ENCODE results near the gene BUB1.
"Not testable (repeated sequence)": the region's sequence is repeated elsewhere in the genome, so short reads cannot be mapped to it uniquely, and the experiment has no call there.

The BUB1 gene

GRCh38 chr2:110602139-110602538 lies 75.7 kb downstream of the BUB1 start:
- DNase-seq (ENCODE audit: low spot score) = not testable (repeated sequence)

DNA sequence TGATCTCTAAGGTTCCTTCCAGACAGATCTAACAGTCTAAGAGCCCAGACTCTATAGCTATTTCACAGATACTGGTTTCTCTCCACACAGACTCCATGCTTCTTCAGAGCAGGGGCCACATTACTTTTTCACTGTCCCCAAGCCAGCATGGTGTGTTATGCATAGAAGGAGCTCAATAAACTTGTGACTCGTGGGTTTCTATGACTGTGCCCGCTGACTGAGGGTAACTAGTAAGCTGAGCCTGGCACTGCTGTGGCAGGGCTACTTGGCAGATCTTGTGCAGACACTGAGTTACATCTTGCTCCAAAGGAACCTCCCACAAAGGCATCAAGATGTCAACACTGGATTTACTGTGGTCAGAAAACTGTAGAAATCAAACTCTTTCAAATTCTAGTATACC lies 85.9 kb downstream of the BUB1 start:
- DNase-seq (ENCODE audit: low spot score) = not testable (repeated sequence)

DNA sequence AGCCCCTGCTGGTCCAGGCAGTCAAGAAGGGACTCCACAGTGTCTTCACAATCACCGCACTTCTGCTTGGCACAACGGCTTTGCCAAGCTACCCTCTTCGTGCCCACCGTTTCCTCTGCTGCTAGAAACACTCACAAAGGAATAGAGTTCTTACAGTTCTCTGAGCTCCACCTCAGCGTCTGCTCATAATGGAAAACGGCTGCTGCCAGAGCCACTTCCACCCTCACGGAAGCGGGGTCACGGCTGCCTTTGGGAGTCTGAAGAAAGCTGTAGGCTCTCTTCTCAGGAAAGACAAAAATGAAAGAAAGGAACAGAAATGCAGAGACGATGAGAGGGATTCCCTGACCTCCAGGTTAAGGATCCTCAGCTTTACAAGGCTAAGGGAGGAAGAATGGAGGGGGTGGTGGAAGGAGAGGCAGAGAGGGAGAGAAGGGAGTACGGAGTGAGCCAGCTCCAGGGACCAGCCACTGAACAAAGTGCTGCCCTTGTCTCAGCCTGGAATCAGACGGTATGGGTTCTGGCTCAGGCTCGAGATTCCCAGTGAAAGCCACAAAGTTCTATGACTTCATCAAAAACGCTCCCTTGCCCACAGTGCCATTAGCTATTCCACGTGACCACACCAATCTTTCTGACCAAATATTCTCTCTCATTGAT lies 88.1 kb downstream of the BUB1 start:
- not testable (repeated sequence) for DNase-seq (ENCODE audit: low spot score)

DNA sequence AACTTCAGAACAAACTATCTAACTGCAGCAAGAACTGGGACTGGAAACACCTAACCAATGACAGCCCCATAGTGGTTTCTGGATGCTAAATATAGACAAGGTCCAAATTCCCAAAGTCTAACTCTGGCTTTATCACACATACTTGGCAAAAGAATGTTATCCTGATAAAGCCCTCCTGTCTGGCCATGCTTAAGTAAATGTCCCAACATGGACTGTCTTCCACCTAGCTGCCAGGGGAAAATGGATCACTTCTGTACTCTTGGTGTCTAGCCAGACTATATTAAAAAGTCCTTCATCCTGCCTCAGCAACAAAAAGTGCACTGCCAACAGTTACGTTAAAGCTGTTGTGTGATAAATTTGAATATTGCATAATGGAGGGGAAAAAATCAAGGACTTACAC lies 89.3 kb downstream of the BUB1 start:
- DNase-seq (ENCODE audit: low spot score) = not testable (repeated sequence)

Data from hematopoietic multipotent progenitor cell treated with erythropoietin and hydrocortisone succinate and interleukin-3 and kit ligand, for 17 days (in vitro differentiated cells).